Measurements from ENCODE around the gene RPA1. TPM values are rescaled to one million over a fixed set of nuclear protein-coding genes. Genes with fewer than 3 reads are reported as not detected.
A peak's percentile ranks its signal among the peaks of the same experiment; 100 is the strongest.

The RPA1 gene
- total RNA-seq, 3 donors from 2014 or later (not counting 1 experiment from before 2014, with no cell fraction given), result 70.9 to 101 (median 98.9) TPM

GRCh38 chr17:1878419-1879121, 48.8 kb downstream of the RPA1 start:
- H3K27ac Mint-ChIP-seq, result no peak overlapping the region
- no peak for DNase-seq
- intact Hi-C loops (cut with micrococcal nuclease), result no loop called here
- no peak overlapping the region for H3K4me3 Mint-ChIP-seq
- H3K4me1 Mint-ChIP-seq, result no peaks in the 10 kb centered on the region
- TF ChIP-seq CTCF (IDR thresholded peaks at IDR 0.05), result no peak
- H3K36me3 Mint-ChIP-seq, result peaks cover 32% of the 10 kb centered on the region
- H3K9me3 Mint-ChIP-seq, result no peaks in the 10 kb centered on the region
- Histone ChIP-seq H3K4me1 (ENCODE audit: control insufficient read depth, insufficient read depth, low read length) (no peaks in the 10 kb centered on the region), H3K27me3 (ENCODE audit: control insufficient read depth, insufficient read depth, low read length) (no peaks in the 10 kb centered on the region), H3K4me3 (ENCODE audit: low read length) (no peak overlapping the region), H3K36me3 (ENCODE audit: control insufficient read depth, insufficient read depth, low read length) (peaks cover 70% of the 10 kb centered on the region), H3K27ac (ENCODE audit: low read length) (no peak overlapping the region), H3K9me3 (ENCODE audit: control insufficient read depth, insufficient read depth, low read length) (no peaks in the 10 kb centered on the region)
- ATAC-seq, result no peak
- WGBS (ENCODE audit: insufficient coverage), result 93% methylated on average over 17 of the region's 17 CpGs
- H3K27me3 Mint-ChIP-seq (ENCODE audit: low read depth in 2 of 2), result no peaks in the 10 kb centered on the region

GRCh38 chr17:1880851-1881630, 51.2 kb downstream of the RPA1 start:
- DNase-seq (no peak), ATAC-seq (no peak)
- Histone ChIP-seq H3K4me1 (ENCODE audit: control insufficient read depth, insufficient read depth, low read length) (no peaks in the 10 kb centered on the region), H3K27ac (ENCODE audit: low read length) (no peak overlapping the region), H3K27me3 (ENCODE audit: control insufficient read depth, insufficient read depth, low read length) (no peaks in the 10 kb centered on the region), H3K4me3 (ENCODE audit: low read length) (no peak overlapping the region), H3K9me3 (ENCODE audit: control insufficient read depth, insufficient read depth, low read length) (no peaks in the 10 kb centered on the region), H3K36me3 (ENCODE audit: control insufficient read depth, insufficient read depth, low read length) (peaks cover 78% of the 10 kb centered on the region)
- H3K36me3 Mint-ChIP-seq, result peaks cover 36% of the 10 kb centered on the region
- no peak for TF ChIP-seq CTCF (IDR thresholded peaks at IDR 0.05)
- H3K9me3 Mint-ChIP-seq, result no peaks in the 10 kb centered on the region
- no peaks in the 10 kb centered on the region for H3K27me3 Mint-ChIP-seq (ENCODE audit: low read depth in 2 of 2)
- no peak overlapping the region for H3K27ac Mint-ChIP-seq
- H3K4me3 Mint-ChIP-seq, result no peak overlapping the region
- intact Hi-C loops (cut with micrococcal nuclease), result no loop called here
- WGBS (ENCODE audit: insufficient coverage), result 93% methylated on average over 12 of the region's 12 CpGs
- no peaks in the 10 kb centered on the region for H3K4me1 Mint-ChIP-seq

- no peak overlapping the region for H3K27ac Mint-ChIP-seq
- Histone ChIP-seq H3K27ac (ENCODE audit: low read length) (no peak overlapping the region), H3K36me3 (ENCODE audit: control insufficient read depth, insufficient read depth, low read length) (peaks cover 75% of the 10 kb centered on the region), H3K4me3 (ENCODE audit: low read length) (no peak overlapping the region), H3K27me3 (ENCODE audit: control insufficient read depth, insufficient read depth, low read length) (no peaks in the 10 kb centered on the region), H3K9me3 (ENCODE audit: control insufficient read depth, insufficient read depth, low read length) (no peaks in the 10 kb centered on the region), H3K4me1 (ENCODE audit: control insufficient read depth, insufficient read depth, low read length) (no peaks in the 10 kb centered on the region)
- peaks cover 40% of the 10 kb centered on the region for H3K36me3 Mint-ChIP-seq
- no peaks in the 10 kb centered on the region for H3K27me3 Mint-ChIP-seq (ENCODE audit: low read depth in 2 of 2)
- H3K4me1 Mint-ChIP-seq, result no peaks in the 10 kb centered on the region
- DNase-seq (peak in 1 of 2 donors; percentile 60), ATAC-seq (peak in 2 of 3 donors; percentile 64 to 65)
- WGBS (ENCODE audit: insufficient coverage), result 87% methylated on average over 10 of the region's 10 CpGs
- no peak overlapping the region for H3K4me3 Mint-ChIP-seq
- intact Hi-C loops (cut with micrococcal nuclease), result no loop called here
- TF ChIP-seq CTCF (IDR thresholded peaks at IDR 0.05), result peak; percentile 49
- H3K9me3 Mint-ChIP-seq, result no peaks in the 10 kb centered on the region
Observed at GRCh38 chr17:1882836-1883235, 53.0 kb downstream of the RPA1 start.

Data from natural killer cell (primary cell).